Measurements from ENCODE around the gene GATAD1.

DNA sequence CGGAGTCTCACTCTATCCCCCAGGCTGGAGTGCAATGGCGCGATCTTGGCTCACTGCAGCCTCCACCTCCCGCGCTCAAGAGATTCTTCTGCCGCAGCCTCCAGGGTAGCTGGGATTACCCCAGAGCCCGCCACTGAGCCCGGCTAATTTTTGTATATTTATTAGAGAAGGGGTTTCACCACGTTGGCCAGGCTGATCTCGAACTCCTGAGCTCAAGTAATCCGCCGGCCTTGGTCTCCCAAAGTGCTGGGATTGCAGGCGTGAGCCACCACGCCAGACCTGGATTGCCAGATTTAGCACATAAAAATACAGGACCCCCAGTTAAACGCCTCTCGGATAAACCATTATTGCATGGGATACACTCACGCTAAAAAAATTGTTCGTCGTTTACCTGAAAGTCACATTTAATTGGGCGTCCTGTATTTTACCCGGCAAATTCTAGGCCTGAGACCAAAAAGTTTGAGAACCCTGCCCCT, 375 bp upstream of the GATAD1 start:
- TF ChIP-seq POLR2AphosphoS5 (IDR thresholded peaks at IDR 0.05; ENCODE audit: low read depth) (no peak), CTCF (IDR thresholded peaks at IDR 0.05; ENCODE audit: insufficient read depth, low read length) (no peak)
